Glutamatergic neuron (in vitro differentiated cells): ENCODE data around the gene CADM1. TPM values are rescaled to one million over a fixed set of nuclear protein-coding genes. Genes with fewer than 3 reads are reported as not detected.

Source experiments
- DNase-seq: peaks from one replicate; pipeline ENCODE4 v3.0.0; 2022
- H3K27ac Mint-ChIP-seq: one replicate; pipeline ENCODE4 v1.8.0; 2020; ENCODE audit warnings: mild to moderate bottlenecking, mixed read lengths, inconsistent platforms; ENCODE audit not compliant: unreplicated experiment
- H3K27me3 Mint-ChIP-seq: one replicate; pipeline ENCODE4 v1.8.0; 2020; ENCODE audit warnings: mild to moderate bottlenecking, moderate library complexity, mixed read lengths, inconsistent platforms; ENCODE audit not compliant: unreplicated experiment
- H3K36me3 Mint-ChIP-seq: one replicate; pipeline ENCODE4 v1.8.0; 2020; ENCODE audit warnings: mild to moderate bottlenecking, mixed read lengths, inconsistent platforms; ENCODE audit not compliant: unreplicated experiment
- H3K4me1 Mint-ChIP-seq: one replicate; pipeline ENCODE4 v1.8.0; 2020; ENCODE audit warnings: mild to moderate bottlenecking, low read depth, mixed read lengths, inconsistent platforms; ENCODE audit not compliant: unreplicated experiment
- H3K4me3 Mint-ChIP-seq: one replicate; pipeline ENCODE4 v1.8.0; 2020; ENCODE audit warnings: mild to moderate bottlenecking, mixed read lengths, inconsistent platforms; ENCODE audit not compliant: unreplicated experiment
- H3K9me3 Mint-ChIP-seq: one replicate; pipeline ENCODE4 v1.8.0; 2020; ENCODE audit warnings: mild to moderate bottlenecking, moderate library complexity, mixed read lengths, inconsistent platforms; ENCODE audit not compliant: unreplicated experiment
- CTCF ChIP-seq: fragments of 200-600 bp; sonication (generic); IDR thresholded peaks from one replicate; pipeline ENCODE4 v1.5.0; 2021; ENCODE audit not compliant: partially characterized antibody, unreplicated experiment
- total RNA-seq: library from RNA; stranded (reverse); fragmentation: NEBNext Ultra II Directional; extraction: Animal tissue kit (Norgen Biotek cat#: 25700); gene quantifications from one replicate; pipeline ENCODE4 v1.2.1, GENCODE V29; 2021; ENCODE audit not compliant: unreplicated experiment

CADM1 gene
- total RNA-seq, 1 donor from 2014 or later: 1,339 TPM

GRCh38 chr11:115256397-115257197, 247.6 kb downstream of the CADM1 start:
- no peaks in the 10 kb centered on the region for H3K36me3 Mint-ChIP-seq

GRCh38 chr11:115255006-115255762, 249.0 kb downstream of the CADM1 start:
- Mint-ChIP-seq H3K9me3 (peaks cover 37% of the 10 kb centered on the region), H3K4me1 (peaks cover 67% of the 10 kb centered on the region), H3K27ac (peak overlapping the region; percentile 45), H3K27me3 (peaks cover 25% of the 10 kb centered on the region), H3K36me3 (no peaks in the 10 kb centered on the region), H3K4me3 (peak overlapping the region; percentile 68)
- no peak for DNase-seq
- no peak for TF ChIP-seq CTCF

More at GRCh38 chr11:115256397-115257197, 247.6 kb downstream of the CADM1 start:
- TF ChIP-seq CTCF: no peak
- H3K4me3 Mint-ChIP-seq: peak overlapping the region; percentile 52
- H3K9me3 Mint-ChIP-seq: peaks cover 34% of the 10 kb centered on the region
- peaks cover 61% of the 10 kb centered on the region for H3K4me1 Mint-ChIP-seq
- H3K27ac Mint-ChIP-seq: peak overlapping the region; percentile 53
- DNase-seq: no peak
- peaks cover 22% of the 10 kb centered on the region for H3K27me3 Mint-ChIP-seq

- H3K4me1 Mint-ChIP-seq: peaks cover 60% of the 10 kb centered on the region
Measured at GRCh38 chr11:115251126-115251525, 253.1 kb downstream of the CADM1 start.

GRCh38 chr11:115249061-115249578, 255.1 kb downstream of the CADM1 start:
- no peaks in the 10 kb centered on the region for H3K36me3 Mint-ChIP-seq
- H3K4me1 Mint-ChIP-seq: peaks cover 56% of the 10 kb centered on the region
- peaks cover 21% of the 10 kb centered on the region for H3K9me3 Mint-ChIP-seq
- peaks cover 17% of the 10 kb centered on the region for H3K27me3 Mint-ChIP-seq
- no peak overlapping the region for H3K27ac Mint-ChIP-seq
- no peak overlapping the region for H3K4me3 Mint-ChIP-seq
- TF ChIP-seq CTCF: no peak
- no peak for DNase-seq

More at GRCh38 chr11:115251126-115251525, 253.1 kb downstream of the CADM1 start:
- peaks cover 19% of the 10 kb centered on the region for H3K27me3 Mint-ChIP-seq
- no peaks in the 10 kb centered on the region for H3K36me3 Mint-ChIP-seq
- H3K27ac Mint-ChIP-seq: no peak overlapping the region
- H3K9me3 Mint-ChIP-seq: peaks cover 19% of the 10 kb centered on the region
- H3K4me3 Mint-ChIP-seq: no peak overlapping the region
- no peak for DNase-seq
- no peak for TF ChIP-seq CTCF
